CD4-positive, CD25-positive, alpha-beta regulatory T cell (primary cell): Measurements from ENCODE around the gene RBM44. TPM values are rescaled to one million over a fixed set of nuclear protein-coding genes. Genes with fewer than 3 reads are reported as not detected.
"Not testable (repeated sequence)": the region's sequence is repeated elsewhere in the genome, so short reads cannot be mapped to it uniquely, and the experiment has no call there.

Source experiments
- ATAC-seq, 2 donors: fragments of 150-1000 bp; cut with Tn5 transposase; one replicate each; pipeline ENCODE4 v1.10.0; 2021; ENCODE audit warnings: low read depth in 2 of 2, moderate number of reproducible peaks in 2 of 2, moderate library complexity in 1 of 2
- DNase-seq, 3 donors: peaks; one replicate each; pipeline versions ENCODE4 v3.0.0 to v3.0.0-alpha.2; 2012 to 2022; ENCODE audit warnings: mixed read lengths in 1 of 3
- H3K27ac ChIP-seq: one replicate; pipeline ENCODE4 v1.7.0; 2013; ENCODE audit warnings: mild to moderate bottlenecking, low read length; ENCODE audit not compliant: insufficient read depth, poor library complexity, severe bottlenecking
- H3K27me3 ChIP-seq: one replicate; pipeline ENCODE4 v1.7.0; 2013; ENCODE audit warnings: low read length; ENCODE audit not compliant: control insufficient read depth, insufficient read depth
- H3K36me3 ChIP-seq: one replicate; pipeline ENCODE4 v1.7.0; 2013; ENCODE audit warnings: mild to moderate bottlenecking, low read length, moderate library complexity; ENCODE audit not compliant: control insufficient read depth, insufficient read depth
- H3K4me1 ChIP-seq: 2 replicates; pipeline ENCODE4 v1.7.0; 2013; ENCODE audit warnings: mild to moderate bottlenecking, low read length; ENCODE audit not compliant: insufficient read depth, control insufficient read depth, poor library complexity, severe bottlenecking
- H3K4me3 ChIP-seq: one replicate; pipeline ENCODE4 v1.7.0; 2013; ENCODE audit warnings: low read depth, mild to moderate bottlenecking, low read length, moderate library complexity
- H3K9me3 ChIP-seq, 2 experiments: 1 replicate in 1 of 2; 2 replicates in 1 of 2; pipeline ENCODE4 v1.7.0; 2013; ENCODE audit warnings: low read length in 2 of 2, mild to moderate bottlenecking in 1 of 2, moderate library complexity in 1 of 2; ENCODE audit not compliant: control insufficient read depth in 2 of 2
- H3K27ac Mint-ChIP-seq, 3 donors: one replicate each; pipeline ENCODE4 v1.8.0; 2020 to 2022; ENCODE audit warnings: mild to moderate bottlenecking in 3 of 3, mixed read lengths in 3 of 3, moderate library complexity in 2 of 3
- H3K27me3 Mint-ChIP-seq: one replicate; pipeline ENCODE4 v1.8.0; 2022; ENCODE audit warnings: mild to moderate bottlenecking, mixed read lengths
- H3K36me3 Mint-ChIP-seq: one replicate; pipeline ENCODE4 v1.8.0; 2020; ENCODE audit warnings: mixed read lengths
- H3K4me1 Mint-ChIP-seq, 4 donors: one replicate each; pipeline ENCODE4 v1.8.0; 2020 to 2022; ENCODE audit warnings: mixed read lengths in 4 of 4, mild to moderate bottlenecking in 1 of 4
- H3K4me3 Mint-ChIP-seq, 4 donors: one replicate each; pipeline ENCODE4 v1.8.0; 2020 to 2022; ENCODE audit warnings: mild to moderate bottlenecking in 4 of 4, mixed read lengths in 4 of 4, moderate library complexity in 3 of 4
- H3K9me3 Mint-ChIP-seq, 7 donors: one replicate each; pipeline ENCODE4 v1.8.0; 2020 to 2022; ENCODE audit warnings: mixed read lengths in 7 of 7, mild to moderate bottlenecking in 3 of 7, moderate library complexity in 2 of 7
- polyA plus RNA-seq, 4 donors: library from polyadenylated mRNA; unstranded; fragments of 300-500 nt; fragmentation: Illumina TruSeq; gene quantifications; one replicate each; pipeline ENCODE4 v1.2.3, GENCODE V29; 2021
- total RNA-seq: library from RNA; stranded (reverse); gene quantifications from one replicate; pipeline ENCODE4 v1.2.3, GENCODE V29; 2022

The RBM44 gene
- total and polyA plus RNA-seq, 5 donors from 2014 or later, result 0.21 to 4.5 (median 0.28) TPM; not detected in 2

- DNase-seq, result no peak
- Mint-ChIP-seq H3K4me1 (no peaks in the 10 kb centered on the region), H3K27me3 (no peaks in the 10 kb centered on the region), H3K36me3 (peaks cover 6% of the 10 kb centered on the region), H3K9me3 (no peaks in the 10 kb centered on the region), H3K4me3 (no peak overlapping the region), H3K27ac (no peak overlapping the region)
- Histone ChIP-seq H3K4me3 (no peak overlapping the region), H3K27me3 (no peaks in the 10 kb centered on the region), H3K36me3 (no peaks in the 10 kb centered on the region), H3K4me1 (no peaks in the 10 kb centered on the region), H3K9me3 (no peaks in the 10 kb centered on the region), H3K27ac (no peak overlapping the region)
- ATAC-seq, result no peak
These were observed 31.9 kb downstream of the RBM44 start for GRCh38 chr2:237830522-237830921.

DNA sequence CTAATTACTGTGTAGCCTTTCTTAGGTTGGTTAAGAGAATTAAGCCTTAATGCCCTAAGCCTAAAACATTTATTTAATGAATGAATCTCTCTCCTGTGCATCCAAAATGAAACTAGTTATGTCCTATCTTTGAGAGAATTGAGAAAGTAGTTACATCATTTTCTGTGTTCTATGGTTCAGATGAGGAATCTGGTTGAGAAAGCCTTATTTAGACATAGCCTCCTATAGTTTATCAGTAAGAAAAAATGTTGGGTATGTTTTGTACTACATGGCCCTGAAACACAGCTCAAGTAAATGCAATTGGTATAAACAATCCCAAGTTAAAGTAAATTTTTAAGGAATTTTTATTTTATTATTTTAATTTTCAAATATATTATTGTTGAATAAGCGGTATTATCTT lies 35.0 kb downstream of the RBM44 start:
- Histone ChIP-seq H3K27ac (no peak overlapping the region), H3K4me3 (no peak overlapping the region), H3K9me3 (no peaks in the 10 kb centered on the region), H3K27me3 (no peaks in the 10 kb centered on the region), H3K4me1 (no peaks in the 10 kb centered on the region), H3K36me3 (no peaks in the 10 kb centered on the region)
- H3K9me3 Mint-ChIP-seq, result no peaks in the 10 kb centered on the region
- no peaks in the 10 kb centered on the region for H3K4me1 Mint-ChIP-seq
- no peak overlapping the region for H3K27ac Mint-ChIP-seq
- DNase-seq (no peak), ATAC-seq (no peak)
- no peaks in the 10 kb centered on the region for H3K27me3 Mint-ChIP-seq
- peaks cover 9% of the 10 kb centered on the region for H3K36me3 Mint-ChIP-seq
- no peak overlapping the region for H3K4me3 Mint-ChIP-seq

- no peak for DNase-seq
- ATAC-seq, result no peak
- Mint-ChIP-seq H3K27me3 (no peaks in the 10 kb centered on the region), H3K4me3 (no peak overlapping the region), H3K9me3 (peaks cover 0 to 1% (median 0%) of the 10 kb centered on the region in 7 donors), H3K4me1 (no peaks in the 10 kb centered on the region), H3K27ac (no peak overlapping the region), H3K36me3 (peaks cover 9% of the 10 kb centered on the region)
- Histone ChIP-seq H3K27ac (no peak overlapping the region), H3K27me3 (no peaks in the 10 kb centered on the region), H3K36me3 (no peaks in the 10 kb centered on the region), H3K4me3 (no peak overlapping the region), H3K4me1 (no peaks in the 10 kb centered on the region), H3K9me3 (no peaks in the 10 kb centered on the region)
These were observed 36.8 kb downstream of the RBM44 start for GRCh38 chr2:237835372-237835771.

DNA sequence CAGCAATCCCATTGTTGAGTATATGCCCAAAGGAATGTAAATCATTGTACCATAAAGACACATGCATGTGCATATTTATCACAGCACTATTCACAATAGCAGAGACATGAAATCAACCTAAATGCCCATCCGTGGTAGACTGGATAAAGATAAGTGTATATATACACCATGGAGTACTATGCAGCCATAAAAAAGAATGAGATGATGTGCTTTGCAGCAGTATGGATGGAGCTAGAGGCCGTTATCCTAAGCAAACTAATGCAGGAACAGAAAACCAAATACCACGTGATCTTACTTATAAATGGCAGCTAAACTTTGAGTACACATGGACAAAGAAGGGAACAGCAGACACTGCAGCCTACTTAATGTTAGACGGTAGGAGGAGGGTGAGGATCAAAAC lies 42.5 kb downstream of the RBM44 start:
- Histone ChIP-seq H3K27ac (no peak overlapping the region), H3K27me3 (no peaks in the 10 kb centered on the region)
- H3K4me1 Mint-ChIP-seq, result no peaks in the 10 kb centered on the region

GRCh38 chr2:237848940-237849339 lies 50.4 kb downstream of the RBM44 start:
- DNase-seq, H3K4me3 ChIP-seq, H3K9me3 Mint-ChIP-seq, H3K4me3 Mint-ChIP-seq, H3K27ac Mint-ChIP-seq, H3K36me3 Mint-ChIP-seq, H3K27ac ChIP-seq, H3K4me1 Mint-ChIP-seq, H3K36me3 ChIP-seq, H3K27me3 ChIP-seq, ATAC-seq, H3K27me3 Mint-ChIP-seq, H3K4me1 ChIP-seq, H3K9me3 ChIP-seq: not testable (repeated sequence)

More for the DNA sequence above, 42.5 kb downstream of the RBM44 start:
- H3K4me3 ChIP-seq, result no peak overlapping the region
- Mint-ChIP-seq H3K9me3 (peaks cover 0 to 5% (median 0%) of the 10 kb centered on the region in 7 donors), H3K27ac (no peak overlapping the region), H3K36me3 (no peaks in the 10 kb centered on the region), H3K4me3 (no peak overlapping the region), H3K27me3 (peaks cover 9% of the 10 kb centered on the region)
- no peak for ATAC-seq
- no peaks in the 10 kb centered on the region for H3K4me1 ChIP-seq
- no peaks in the 10 kb centered on the region for H3K36me3 ChIP-seq
- peaks cover 0 to 3% of the 10 kb centered on the region in 2 experiments for H3K9me3 ChIP-seq
- no peak for DNase-seq

GRCh38 chr2:237854295-237854694 lies 55.7 kb downstream of the RBM44 start:
- Mint-ChIP-seq H3K36me3 (no peaks in the 10 kb centered on the region), H3K27me3 (peaks cover 17% of the 10 kb centered on the region), H3K9me3 (no peaks in the 10 kb centered on the region), H3K27ac (no peak overlapping the region), H3K4me1 (peaks cover 0 to 4% (median 0%) of the 10 kb centered on the region in 4 donors), H3K4me3 (no peak overlapping the region)
- Histone ChIP-seq H3K27me3 (peaks cover 1% of the 10 kb centered on the region), H3K4me3 (no peak overlapping the region), H3K36me3 (no peaks in the 10 kb centered on the region), H3K27ac (no peak overlapping the region), H3K4me1 (no peaks in the 10 kb centered on the region), H3K9me3 (no peaks in the 10 kb centered on the region)
- no peak for DNase-seq
- ATAC-seq, result no peak

DNA sequence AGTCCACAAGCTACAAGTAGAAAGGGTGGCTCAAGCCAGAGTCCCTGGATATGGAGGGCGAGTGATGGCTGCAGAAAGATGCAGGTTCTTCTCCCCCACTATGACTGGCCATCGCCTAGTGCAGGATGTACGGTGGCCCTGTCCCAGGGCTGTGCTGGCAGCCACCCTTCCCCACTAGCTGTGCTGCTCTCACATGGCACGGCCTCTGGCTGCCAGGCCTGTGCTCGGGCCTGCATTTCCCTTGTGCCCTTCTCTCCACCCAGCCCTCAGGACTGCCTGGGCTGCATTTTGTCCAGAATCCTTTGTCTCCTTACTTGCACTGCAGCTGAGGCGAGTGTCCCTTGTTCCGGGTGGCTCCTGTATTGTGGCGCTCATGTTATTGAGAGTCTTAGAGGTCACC lies 59.2 kb downstream of the RBM44 start:
- DNase-seq (no peak), ATAC-seq (no peak)
- peaks cover 47% of the 10 kb centered on the region for H3K27me3 Mint-ChIP-seq

GRCh38 chr2:237858294-237859081 lies 59.9 kb downstream of the RBM44 start:
- H3K4me3 ChIP-seq, result no peak overlapping the region
- no peaks in the 10 kb centered on the region for H3K9me3 ChIP-seq
- peaks cover 14% of the 10 kb centered on the region for H3K27me3 ChIP-seq
- Mint-ChIP-seq H3K9me3 (peaks cover 0 to 3% (median 0%) of the 10 kb centered on the region in 7 donors), H3K36me3 (no peaks in the 10 kb centered on the region), H3K27me3 (peaks cover 43% of the 10 kb centered on the region), H3K4me1 (peaks cover 0 to 7% (median 0%) of the 10 kb centered on the region in 4 donors), H3K4me3 (peak overlapping the region in 2 of 4 donors; percentile 38 to 64), H3K27ac (peak overlapping the region in 1 of 3 donors; percentile 40)
- no peaks in the 10 kb centered on the region for H3K36me3 ChIP-seq
- no peak overlapping the region for H3K27ac ChIP-seq
- ATAC-seq (peak in 1 of 2 donors; percentile 51), DNase-seq (peak in 2 of 3 donors; percentile 31 to 72)
- H3K4me1 ChIP-seq, result no peaks in the 10 kb centered on the region

More for the DNA sequence above, 59.2 kb downstream of the RBM44 start:
- no peak overlapping the region for H3K27ac ChIP-seq
- H3K4me1 Mint-ChIP-seq, result peaks cover 0 to 7% (median 0%) of the 10 kb centered on the region in 4 donors
- no peak overlapping the region for H3K4me3 Mint-ChIP-seq
- no peak overlapping the region for H3K27ac Mint-ChIP-seq
- H3K4me1 ChIP-seq, result no peaks in the 10 kb centered on the region
- H3K9me3 Mint-ChIP-seq, result peaks cover 0 to 3% (median 0%) of the 10 kb centered on the region in 7 donors
- H3K36me3 Mint-ChIP-seq, result no peaks in the 10 kb centered on the region
- H3K36me3 ChIP-seq, result no peaks in the 10 kb centered on the region
- no peaks in the 10 kb centered on the region for H3K9me3 ChIP-seq
- H3K27me3 ChIP-seq, result peaks cover 14% of the 10 kb centered on the region
- H3K4me3 ChIP-seq, result no peak overlapping the region
